Upper lobe of right lung (tissue), 1 donor: ENCODE results near the gene LAPTM4A. TPM values are rescaled to one million over a fixed set of nuclear protein-coding genes. Genes with fewer than 3 reads are reported as not detected.

Source experiments
- ATAC-seq: fragments of 200-7000 bp; cut with Tn5 transposase; one replicate; pipeline ENCODE4 v1.9.1; 2020; ENCODE audit warnings: mild to moderate bottlenecking, moderate library complexity
- DNase-seq: peaks from one replicate; pipeline ENCODE4 v3.0.0-alpha.2; 2020
- H3K27ac ChIP-seq: fragments of 200-600 bp; one replicate; pipeline ENCODE4 v1.8.0; 2022
- H3K27me3 ChIP-seq: fragments of 200-600 bp; one replicate; pipeline ENCODE4 v1.8.0; 2022; ENCODE audit warnings: mild to moderate bottlenecking
- H3K36me3 ChIP-seq: fragments of 200-600 bp; one replicate; pipeline ENCODE4 v1.8.0; 2022
- H3K4me1 ChIP-seq: fragments of 200-600 bp; one replicate; pipeline ENCODE4 v1.8.0; 2022
- H3K4me3 ChIP-seq: fragments of 200-600 bp; one replicate; pipeline ENCODE4 v1.8.0; 2022; ENCODE audit warnings: mild to moderate bottlenecking
- H3K9me3 ChIP-seq: fragments of 200-600 bp; one replicate; pipeline ENCODE4 v1.8.0; 2022
- CTCF ChIP-seq: fragments of 200-600 bp; IDR thresholded peaks from one replicate; pipeline ENCODE4 v1.8.0; 2022; ENCODE audit warnings: antibody characterized with exemption
- intact Hi-C: fragments of 100-400 bp; cut with DNase I; formaldehyde crosslinking; loops from one replicate; pipeline ENCODE4 v1.11.0; 2022
- total RNA-seq: library from RNA; stranded (reverse); fragmentation: NEBNext Ultra II Directional; extraction: Animal tissue kit (Norgen Biotek cat#: 25700); gene quantifications from one replicate; pipeline ENCODE4 v1.2.1, GENCODE V29; 2021
- donor health status: DM: no; HTN: yes; CAD: no; lungs with severe emphysema.

The LAPTM4A gene
- total RNA-seq, 1 donor from 2014 or later: 245 TPM

- TF ChIP-seq CTCF: no peak
- Histone ChIP-seq H3K27me3 (no peaks in the 10 kb centered on the region), H3K4me3 (no peak overlapping the region), H3K9me3 (no peaks in the 10 kb centered on the region), H3K27ac (no peak overlapping the region), H3K4me1 (no peaks in the 10 kb centered on the region), H3K36me3 (no peaks in the 10 kb centered on the region)
- DNase-seq (no peak), ATAC-seq (no peak)
- intact Hi-C loops: no loop called here
These were observed 50.0 kb downstream of the LAPTM4A start for GRCh38 chr2:20001361-20001863.

- TF ChIP-seq CTCF: no peak
- intact Hi-C loops: no loop called here
- DNase-seq (no peak), ATAC-seq (no peak)
- H3K27ac ChIP-seq: no peak overlapping the region
- no peak overlapping the region for H3K4me3 ChIP-seq
- H3K27me3 ChIP-seq: no peaks in the 10 kb centered on the region
- H3K36me3 ChIP-seq: no peaks in the 10 kb centered on the region
- no peaks in the 10 kb centered on the region for H3K9me3 ChIP-seq
- no peaks in the 10 kb centered on the region for H3K4me1 ChIP-seq
These were observed 57.7 kb downstream of the LAPTM4A start for GRCh38 chr2:19993731-19994130.

- intact Hi-C loops: no loop called here
- H3K4me3 ChIP-seq: no peak overlapping the region
- no peaks in the 10 kb centered on the region for H3K36me3 ChIP-seq
- no peak overlapping the region for H3K27ac ChIP-seq
- no peaks in the 10 kb centered on the region for H3K27me3 ChIP-seq
- no peak for ATAC-seq
- no peak for DNase-seq
- TF ChIP-seq CTCF: no peak
- no peaks in the 10 kb centered on the region for H3K9me3 ChIP-seq
- H3K4me1 ChIP-seq: no peaks in the 10 kb centered on the region
These were observed 59.5 kb downstream of the LAPTM4A start for GRCh38 chr2:19991895-19992294.

GRCh38 chr2:19990416-19990728, 61.1 kb downstream of the LAPTM4A start:
- intact Hi-C loops: no loop called here
- Histone ChIP-seq H3K4me1 (no peaks in the 10 kb centered on the region), H3K4me3 (peak overlapping the region; percentile 83), H3K36me3 (no peaks in the 10 kb centered on the region), H3K9me3 (no peaks in the 10 kb centered on the region), H3K27ac (peak overlapping the region; percentile 59), H3K27me3 (no peaks in the 10 kb centered on the region)
- no peak for ATAC-seq
- TF ChIP-seq CTCF: no peak
- DNase-seq: no peak

GRCh38 chr2:19989667-19990415, 61.6 kb downstream of the LAPTM4A start, which contains the start of gene WDR35:
Gene WDR35, minus strand, starts transcription at chr2:19990105. Its CDS starts 90 bp downstream, at chr2:19990015.
- Histone ChIP-seq H3K9me3 (no peaks in the 10 kb centered on the region), H3K36me3 (no peaks in the 10 kb centered on the region), H3K27ac (peak within 1 kb of the TSS; percentile 59), H3K27me3 (no peaks in the 10 kb centered on the region), H3K4me3 (peak within 1 kb of the TSS; percentile 83), H3K4me1 (no peaks in the 10 kb centered on the region)
- TF ChIP-seq CTCF: no peak
- intact Hi-C loops: no loop called here
- ATAC-seq (peak; percentile 99), DNase-seq (peak; percentile 96)
